ENCODE data around the gene DNAH10.

Gene DNAH10

GRCh38 chr12:123948401-123948795 is 186.3 kb downstream of the DNAH10 start:
- H3K27me3 ChIP-seq (ENCODE audit: insufficient read depth, low read length, poor library complexity, severe bottlenecking): no peaks in the 10 kb centered on the region
- no peaks in the 10 kb centered on the region for H3K4me1 ChIP-seq (ENCODE audit: insufficient read depth, low read length, poor library complexity, severe bottlenecking)
- no peak overlapping the region for H3K4me2 ChIP-seq (ENCODE audit: low read depth, low read length, poor library complexity, severe bottlenecking)
- no peaks in the 10 kb centered on the region for H3F3A ChIP-seq (ENCODE audit: low read depth)
- H3K9me3 ChIP-seq (ENCODE audit: insufficient read depth, low read depth, low read length): no peaks in the 10 kb centered on the region
- no peaks in the 10 kb centered on the region for H4K20me1 ChIP-seq (ENCODE audit: insufficient read depth, low read length, poor library complexity, severe bottlenecking)
- no peaks in the 10 kb centered on the region for H3K36me3 ChIP-seq (ENCODE audit: insufficient read depth, low read length)
- H2AFZ ChIP-seq (ENCODE audit: low read length): no peak overlapping the region
- no peaks in the 10 kb centered on the region for H3K9me2 ChIP-seq (replicated peaks; ENCODE audit: low read depth, low read length)
- TF ChIP-seq CTCF (conservative IDR thresholded peaks at IDR 0.05; ENCODE audit: low read length): no peak
- TF ChIP-seq EZH2phosphoT487 (IDR thresholded peaks at IDR 0.05; ENCODE audit: borderline replicate concordance): no peak
- H3K79me2 ChIP-seq (ENCODE audit: insufficient read depth, low read length): no peaks in the 10 kb centered on the region
- H3K4me3 ChIP-seq (ENCODE audit: low read length, poor library complexity, severe bottlenecking): no peak overlapping the region
- no peak overlapping the region for H3K9ac ChIP-seq (ENCODE audit: low read depth, low read length, poor library complexity, severe bottlenecking)

GRCh38 chr12:123948796-123949769 is 187.0 kb downstream of the DNAH10 start:
- H4K20me1 ChIP-seq (ENCODE audit: insufficient read depth, low read length, poor library complexity, severe bottlenecking): no peaks in the 10 kb centered on the region
- no peak overlapping the region for H2AFZ ChIP-seq (ENCODE audit: low read length)
- H3K9me3 ChIP-seq (ENCODE audit: insufficient read depth, low read depth, low read length): no peaks in the 10 kb centered on the region

GRCh38 chr12:123949770-123950165 is 187.7 kb downstream of the DNAH10 start:
- H3K27me3 ChIP-seq (ENCODE audit: insufficient read depth, low read length, poor library complexity, severe bottlenecking): no peaks in the 10 kb centered on the region
- no peaks in the 10 kb centered on the region for H3K4me1 ChIP-seq (ENCODE audit: insufficient read depth, low read length, poor library complexity, severe bottlenecking)
- H3K79me2 ChIP-seq (ENCODE audit: insufficient read depth, low read length): no peaks in the 10 kb centered on the region
- no peak overlapping the region for H3K9ac ChIP-seq (ENCODE audit: low read depth, low read length, poor library complexity, severe bottlenecking)
- H3K36me3 ChIP-seq (ENCODE audit: insufficient read depth, low read length): no peaks in the 10 kb centered on the region
- TF ChIP-seq CTCF (conservative IDR thresholded peaks at IDR 0.05; ENCODE audit: low read length) (no peak), EZH2phosphoT487 (IDR thresholded peaks at IDR 0.05; ENCODE audit: borderline replicate concordance) (no peak)
- no peaks in the 10 kb centered on the region for H4K20me1 ChIP-seq (ENCODE audit: insufficient read depth, low read length, poor library complexity, severe bottlenecking)
- no peaks in the 10 kb centered on the region for H3K9me2 ChIP-seq (replicated peaks; ENCODE audit: low read depth, low read length)
- H2AFZ ChIP-seq (ENCODE audit: low read length): no peak overlapping the region
- H3K9me3 ChIP-seq (ENCODE audit: insufficient read depth, low read depth, low read length): no peaks in the 10 kb centered on the region
- H3K4me3 ChIP-seq (ENCODE audit: low read length, poor library complexity, severe bottlenecking): no peak overlapping the region
- H3F3A ChIP-seq (ENCODE audit: low read depth): no peaks in the 10 kb centered on the region
- no peak overlapping the region for H3K4me2 ChIP-seq (ENCODE audit: low read depth, low read length, poor library complexity, severe bottlenecking)

More at GRCh38 chr12:123948796-123949769, 187.0 kb downstream of the DNAH10 start:
- Histone ChIP-seq H3K4me3 (ENCODE audit: low read length, poor library complexity, severe bottlenecking) (no peak overlapping the region), H3K4me1 (ENCODE audit: insufficient read depth, low read length, poor library complexity, severe bottlenecking) (no peaks in the 10 kb centered on the region), H3K9me2 (replicated peaks; ENCODE audit: low read depth, low read length) (no peaks in the 10 kb centered on the region), H3F3A (ENCODE audit: low read depth) (no peaks in the 10 kb centered on the region), H3K79me2 (ENCODE audit: insufficient read depth, low read length) (no peaks in the 10 kb centered on the region), H3K27me3 (ENCODE audit: insufficient read depth, low read length, poor library complexity, severe bottlenecking) (no peaks in the 10 kb centered on the region), H3K9ac (ENCODE audit: low read depth, low read length, poor library complexity, severe bottlenecking) (no peak overlapping the region), H3K4me2 (ENCODE audit: low read depth, low read length, poor library complexity, severe bottlenecking) (no peak overlapping the region), H3K36me3 (ENCODE audit: insufficient read depth, low read length) (no peaks in the 10 kb centered on the region)
- no peak for TF ChIP-seq EZH2phosphoT487 (IDR thresholded peaks at IDR 0.05; ENCODE audit: borderline replicate concordance)

Measured in Loucy (cell line).